GM12801 (cell line): ENCODE results near the gene VAPB.

Source experiments
- TF ChIP-seq, protein P1 (sequence below): IDR thresholded peaks from one replicate; pipeline ENCODE4 v1.5.1; 2011; ENCODE audit warnings: control low read depth; ENCODE audit not compliant: insufficient read length; ENCODE audit errors: extremely low read depth

Gene VAPB

GRCh38 chr20:58352468-58352867 lies 36.6 kb upstream of the VAPB start:
- TF ChIP-seq, protein P1, sequence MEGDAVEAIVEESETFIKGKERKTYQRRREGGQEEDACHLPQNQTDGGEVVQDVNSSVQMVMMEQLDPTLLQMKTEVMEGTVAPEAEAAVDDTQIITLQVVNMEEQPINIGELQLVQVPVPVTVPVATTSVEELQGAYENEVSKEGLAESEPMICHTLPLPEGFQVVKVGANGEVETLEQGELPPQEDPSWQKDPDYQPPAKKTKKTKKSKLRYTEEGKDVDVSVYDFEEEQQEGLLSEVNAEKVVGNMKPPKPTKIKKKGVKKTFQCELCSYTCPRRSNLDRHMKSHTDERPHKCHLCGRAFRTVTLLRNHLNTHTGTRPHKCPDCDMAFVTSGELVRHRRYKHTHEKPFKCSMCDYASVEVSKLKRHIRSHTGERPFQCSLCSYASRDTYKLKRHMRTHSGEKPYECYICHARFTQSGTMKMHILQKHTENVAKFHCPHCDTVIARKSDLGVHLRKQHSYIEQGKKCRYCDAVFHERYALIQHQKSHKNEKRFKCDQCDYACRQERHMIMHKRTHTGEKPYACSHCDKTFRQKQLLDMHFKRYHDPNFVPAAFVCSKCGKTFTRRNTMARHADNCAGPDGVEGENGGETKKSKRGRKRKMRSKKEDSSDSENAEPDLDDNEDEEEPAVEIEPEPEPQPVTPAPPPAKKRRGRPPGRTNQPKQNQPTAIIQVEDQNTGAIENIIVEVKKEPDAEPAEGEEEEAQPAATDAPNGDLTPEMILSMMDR = no peak

- TF ChIP-seq, protein P1 = no peak
These were observed 29.6 kb upstream of the VAPB start for GRCh38 chr20:58359441-58359840.

DNA sequence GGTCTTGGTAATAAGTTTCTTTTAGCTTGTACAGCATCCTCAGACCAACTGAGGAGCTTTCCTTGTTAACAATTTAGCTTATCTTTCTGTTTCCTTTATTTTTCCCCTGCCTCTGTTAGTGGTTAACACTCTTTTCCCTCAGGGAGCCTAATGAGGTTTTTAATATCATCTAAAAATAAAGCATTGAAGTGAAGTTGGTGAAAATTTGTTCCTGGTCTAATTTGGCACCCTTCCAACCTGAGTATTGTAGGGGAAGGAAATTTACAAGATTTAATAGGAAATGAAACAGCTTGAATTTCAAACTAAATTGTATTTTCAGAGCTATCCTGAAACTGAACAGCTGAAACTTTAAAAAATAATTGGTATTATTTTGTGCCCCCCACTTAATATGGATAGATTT lies 28.1 kb upstream of the VAPB start:
- TF ChIP-seq, protein P1 = no peak

DNA sequence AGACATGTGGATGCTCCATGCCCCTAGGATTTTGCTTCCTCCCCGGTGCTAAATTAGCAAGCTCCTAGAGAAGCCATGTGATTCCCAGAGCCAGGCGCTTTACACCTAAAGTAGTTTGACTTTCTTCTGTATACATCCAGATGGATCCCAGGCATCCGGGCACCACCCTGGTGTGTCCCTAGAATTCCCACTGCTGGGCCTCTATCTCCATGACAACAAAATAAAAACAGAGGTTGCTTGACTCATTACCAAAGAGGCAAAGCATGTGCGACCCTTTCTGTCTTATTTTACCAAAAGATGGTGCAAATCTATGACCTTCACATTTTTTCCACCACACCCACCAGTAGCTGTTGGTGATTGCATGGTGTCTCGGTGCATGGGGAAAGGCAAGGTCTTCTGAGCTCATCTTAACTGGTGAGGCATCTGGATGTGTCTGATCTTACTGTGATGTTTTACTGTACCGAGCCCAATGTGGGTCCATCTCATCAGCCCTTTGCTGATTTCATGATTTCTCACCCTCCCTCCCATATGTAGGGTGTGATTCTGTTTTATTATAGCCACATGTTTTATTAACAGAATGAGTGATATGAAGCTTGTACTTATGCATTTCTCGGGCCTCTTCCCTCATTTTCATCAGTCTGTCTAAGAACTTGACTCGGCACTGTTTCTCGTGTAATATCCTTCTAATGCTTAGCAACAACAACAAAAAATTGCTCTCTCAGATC lies 27.4 kb upstream of the VAPB start:
- TF ChIP-seq, protein P1 = no peak

DNA sequence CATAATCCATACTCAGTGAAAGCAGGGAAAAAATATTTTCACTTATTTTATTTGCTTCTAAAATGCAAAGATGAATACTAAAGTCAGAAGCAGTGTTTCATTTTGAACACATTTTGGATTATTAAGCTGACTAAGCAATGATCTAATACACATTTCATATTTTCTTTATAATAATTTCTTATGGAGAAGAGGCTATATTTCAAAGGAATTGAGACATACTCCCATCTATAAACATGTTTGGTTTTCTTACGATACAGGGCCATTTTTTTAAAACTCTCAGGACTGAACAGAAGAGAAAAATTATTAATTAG lies 26.9 kb upstream of the VAPB start:
- TF ChIP-seq, protein P1 = no peak

DNA sequence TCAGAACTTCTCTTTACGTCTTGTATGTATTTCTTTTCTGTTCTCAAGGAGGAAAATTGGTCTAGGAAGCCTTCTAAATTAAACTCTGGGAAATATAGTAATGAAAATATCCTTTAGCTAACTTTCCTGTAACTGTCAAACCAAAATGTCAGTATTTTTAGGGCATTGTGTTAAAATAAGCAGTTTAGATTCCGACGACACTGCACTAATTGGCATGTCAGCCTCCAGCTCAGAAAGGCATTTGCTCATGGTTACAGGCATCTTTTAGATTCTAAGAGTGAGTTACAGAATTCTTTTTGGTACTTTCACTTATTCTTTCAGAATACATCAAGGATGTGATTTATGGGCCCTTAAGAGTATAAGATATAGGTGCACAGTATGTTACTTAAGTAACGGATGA lies 26.1 kb upstream of the VAPB start:
- TF ChIP-seq, protein P1 = no peak

- TF ChIP-seq, protein P1 = no peak
These were observed 22.2 kb upstream of the VAPB start for GRCh38 chr20:58366866-58367265.
